ENCODE measurements around the gene ZMYM4.
"Not testable (repeated sequence)": the region's sequence is repeated elsewhere in the genome, so short reads cannot be mapped to it uniquely, and the experiment has no call there.

ZMYM4 gene

DNA sequence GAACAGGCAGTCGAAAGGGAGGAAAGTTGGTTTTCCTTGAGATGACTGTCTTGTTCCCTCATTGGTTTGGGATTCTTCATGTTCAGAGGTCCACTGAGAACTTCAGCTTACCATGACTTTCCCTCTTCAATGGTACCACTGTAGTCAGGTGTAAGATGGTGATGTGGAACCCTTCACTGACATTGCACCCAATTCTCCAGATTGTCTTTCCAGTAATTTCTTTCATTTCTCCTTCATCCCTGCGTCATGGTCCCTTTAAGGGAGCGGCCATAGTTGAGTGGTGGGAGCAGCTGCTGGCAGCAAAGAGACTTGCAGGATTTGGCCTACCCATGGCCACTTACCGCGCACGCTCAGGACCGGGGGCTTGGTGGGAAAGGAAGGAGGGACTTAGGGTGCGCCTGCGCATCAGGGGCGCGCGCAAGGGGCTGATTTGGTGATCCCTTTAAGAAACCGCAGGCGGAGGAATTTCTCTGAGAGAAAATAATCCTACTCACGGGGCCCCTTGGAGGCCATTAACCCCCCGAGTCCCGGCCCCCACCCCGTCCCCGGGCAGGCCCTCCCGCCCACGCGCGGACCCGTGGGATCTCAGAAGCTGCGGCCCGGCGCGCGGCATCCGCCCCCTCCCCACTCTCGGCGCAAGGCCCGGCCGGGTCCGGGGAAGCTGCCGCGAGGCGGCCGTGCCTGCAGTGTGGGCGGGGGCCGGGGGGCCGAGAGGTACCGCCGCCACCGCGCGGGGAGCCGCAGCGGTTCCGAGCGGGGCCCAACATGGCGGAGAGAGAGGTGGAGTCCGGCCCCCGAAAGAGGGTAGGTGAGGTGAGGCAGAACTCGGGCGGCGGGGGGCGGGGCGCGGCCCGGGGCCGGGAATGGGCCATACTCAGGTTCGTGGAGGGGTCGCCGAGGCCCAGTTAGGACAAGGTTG lies at the start of gene ZMYM4:
Gene ZMYM4, plus strand, starts transcription at position 428 of the 919 bp plus-strand sequence. Its CDS starts 338 bp downstream, at position 766.
- H3K4me3 ChIP-seq (ENCODE audit: low read depth, low read length): peak within 1 kb of the TSS; percentile 93
- H3K27me3 ChIP-seq (ENCODE audit: control insufficient read depth, insufficient read depth, low read length): no peaks in the 10 kb centered on the region
- no peaks in the 10 kb centered on the region for H3K9me3 ChIP-seq (ENCODE audit: control insufficient read depth, insufficient read depth, low read depth, low read length)
- H3K27ac ChIP-seq (ENCODE audit: low read depth, low read length): peak within 1 kb of the TSS; percentile 97
- H3K4me1 ChIP-seq (ENCODE audit: control insufficient read depth, insufficient read depth, low read length): peaks cover 15% of the 10 kb centered on the region; the same call in 1 of the 2 replicates
- H3K9ac ChIP-seq (ENCODE audit: low read length): peak within 1 kb of the TSS; percentile 86
- H3K36me3 ChIP-seq (ENCODE audit: control insufficient read depth, insufficient read depth, low read length): peaks cover 4% of the 10 kb centered on the region; the same call in 1 of the 2 replicates

DNA sequence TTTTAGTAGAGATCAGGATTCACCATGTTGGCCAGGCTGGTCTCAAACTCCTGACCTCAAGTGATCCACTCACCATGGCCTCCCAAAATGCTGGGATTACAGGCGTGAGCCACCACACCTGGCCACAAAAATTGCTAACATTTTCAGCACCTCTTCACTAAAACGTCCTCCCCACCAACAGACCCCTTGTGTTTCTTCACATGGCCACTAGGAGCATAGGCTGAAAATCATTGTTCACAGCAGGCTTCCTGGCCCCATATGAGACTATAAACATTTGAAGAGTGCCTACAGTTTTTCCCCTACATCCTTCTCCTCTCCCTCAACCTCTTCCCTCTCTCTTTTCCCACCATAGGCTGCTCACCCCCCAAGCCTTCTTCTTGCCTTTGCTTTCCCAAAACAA lies 47.5 kb upstream of the ZMYM4 start:
- Histone ChIP-seq H3K4me3 (ENCODE audit: low read depth, low read length) (no peak overlapping the region), H3K27me3 (ENCODE audit: control insufficient read depth, insufficient read depth, low read length) (no peaks in the 10 kb centered on the region), H3K4me1 (ENCODE audit: control insufficient read depth, insufficient read depth, low read length) (peaks cover 23% of the 10 kb centered on the region), H3K27ac (ENCODE audit: low read depth, low read length) (no peak overlapping the region), H3K9me3 (ENCODE audit: control insufficient read depth, insufficient read depth, low read depth, low read length) (no peaks in the 10 kb centered on the region), H3K9ac (ENCODE audit: low read length) (no peak overlapping the region), H3K36me3 (ENCODE audit: control insufficient read depth, insufficient read depth, low read length) (no peaks in the 10 kb centered on the region)

DNA sequence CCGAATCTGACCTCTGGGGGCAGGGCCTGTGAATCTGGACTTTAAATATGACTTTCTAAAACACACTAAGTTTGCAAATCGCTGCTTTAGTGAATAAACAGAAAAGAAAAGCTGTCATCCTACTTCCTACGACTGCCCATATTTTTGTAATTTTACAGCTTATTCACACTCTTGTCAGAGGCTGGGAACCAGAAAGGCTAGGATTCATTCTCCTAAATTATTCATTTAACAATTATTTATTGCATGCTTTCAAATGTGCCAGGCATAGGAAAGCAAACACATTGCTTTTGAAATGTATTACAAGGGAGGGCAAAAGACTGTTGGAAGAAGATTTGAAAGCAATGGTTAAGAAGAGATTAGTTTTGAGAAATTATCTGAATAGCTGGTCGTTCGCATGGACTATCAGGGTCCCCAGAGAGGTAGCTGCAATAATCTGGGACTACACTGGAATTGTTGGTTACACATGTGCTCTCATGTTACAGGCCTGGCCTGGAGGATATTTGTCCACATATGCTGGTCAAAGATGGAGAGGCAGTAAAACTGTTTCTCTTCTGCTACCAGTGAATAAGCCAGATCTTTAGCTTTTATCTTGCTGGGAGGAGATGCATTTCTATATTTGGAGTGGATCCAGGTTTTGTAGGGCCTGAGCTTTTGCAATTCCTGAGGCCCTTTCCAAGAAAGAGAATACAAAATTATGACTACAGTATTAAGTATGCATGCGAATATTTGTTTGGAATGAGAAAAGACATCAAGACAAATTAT lies 46.0 kb upstream of the ZMYM4 start:
- peaks cover 23% of the 10 kb centered on the region for H3K4me1 ChIP-seq (ENCODE audit: control insufficient read depth, insufficient read depth, low read length)
- H3K27ac ChIP-seq (ENCODE audit: low read depth, low read length): no peak overlapping the region
- no peaks in the 10 kb centered on the region for H3K9me3 ChIP-seq (ENCODE audit: control insufficient read depth, insufficient read depth, low read depth, low read length)
- no peak overlapping the region for H3K4me3 ChIP-seq (ENCODE audit: low read depth, low read length)
- H3K9ac ChIP-seq (ENCODE audit: low read length): no peak overlapping the region
- no peaks in the 10 kb centered on the region for H3K27me3 ChIP-seq (ENCODE audit: control insufficient read depth, insufficient read depth, low read length)
- H3K36me3 ChIP-seq (ENCODE audit: control insufficient read depth, insufficient read depth, low read length): no peaks in the 10 kb centered on the region

DNA sequence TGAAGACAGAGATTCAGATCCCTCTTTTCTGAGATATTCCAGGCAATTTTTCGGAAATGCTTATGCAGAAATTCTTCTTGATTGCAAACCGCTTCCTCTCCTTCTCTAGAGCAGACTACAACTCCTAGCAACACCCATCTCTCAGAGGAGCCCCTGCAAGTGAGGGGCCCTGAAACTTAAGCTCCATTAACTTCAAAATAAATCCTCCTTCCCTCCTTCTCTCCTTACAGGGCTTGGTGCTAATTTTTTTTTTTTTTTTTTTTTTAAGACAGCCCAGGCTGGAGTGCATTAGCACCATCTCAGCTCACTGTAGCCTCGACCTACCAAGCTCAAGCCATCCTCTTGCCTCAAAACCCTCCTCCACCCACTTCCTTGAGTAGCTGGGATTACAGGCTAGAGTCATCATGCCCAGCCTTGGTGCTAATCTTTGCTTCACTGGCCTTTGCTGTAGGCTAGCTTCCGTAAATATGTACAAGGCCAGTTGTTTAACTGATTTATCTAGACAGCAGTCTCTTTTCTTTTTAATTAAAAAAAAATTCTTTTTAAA lies 45.4 kb upstream of the ZMYM4 start:
- no peaks in the 10 kb centered on the region for H3K27me3 ChIP-seq (ENCODE audit: control insufficient read depth, insufficient read depth, low read length)
- no peak overlapping the region for H3K4me3 ChIP-seq (ENCODE audit: low read depth, low read length)
- H3K9ac ChIP-seq (ENCODE audit: low read length): no peak overlapping the region
- no peaks in the 10 kb centered on the region for H3K9me3 ChIP-seq (ENCODE audit: control insufficient read depth, insufficient read depth, low read depth, low read length)
- no peaks in the 10 kb centered on the region for H3K36me3 ChIP-seq (ENCODE audit: control insufficient read depth, insufficient read depth, low read length)
- H3K4me1 ChIP-seq (ENCODE audit: control insufficient read depth, insufficient read depth, low read length): peaks cover 23% of the 10 kb centered on the region
- H3K27ac ChIP-seq (ENCODE audit: low read depth, low read length): no peak overlapping the region

DNA sequence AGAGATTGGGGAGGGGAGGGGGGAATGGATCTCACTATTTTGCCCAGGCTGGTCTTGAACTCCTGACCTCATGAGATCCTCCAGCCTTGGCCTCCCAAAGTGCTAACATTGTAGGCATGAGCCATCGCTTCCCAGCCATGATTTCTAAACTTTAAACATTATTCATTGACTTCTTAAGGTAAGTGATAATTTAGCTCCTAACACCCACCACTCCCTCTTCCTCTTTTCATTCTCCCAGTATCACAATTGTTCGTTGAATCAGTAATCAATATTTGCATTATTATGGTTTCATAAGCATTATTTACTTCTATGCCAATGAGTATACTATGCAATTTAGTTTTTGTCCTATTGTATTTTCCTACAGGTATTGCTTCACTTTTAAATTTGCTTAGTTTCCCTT lies 42.0 kb upstream of the ZMYM4 start:
- Histone ChIP-seq H3K36me3 (ENCODE audit: control insufficient read depth, insufficient read depth, low read length) (no peaks in the 10 kb centered on the region), H3K9ac (ENCODE audit: low read length) (no peak overlapping the region), H3K4me3 (ENCODE audit: low read depth, low read length) (no peak overlapping the region), H3K4me1 (ENCODE audit: control insufficient read depth, insufficient read depth, low read length) (peaks cover 10% of the 10 kb centered on the region), H3K27ac (ENCODE audit: low read depth, low read length) (no peak overlapping the region), H3K9me3 (ENCODE audit: control insufficient read depth, insufficient read depth, low read depth, low read length) (no peaks in the 10 kb centered on the region), H3K27me3 (ENCODE audit: control insufficient read depth, insufficient read depth, low read length) (no peaks in the 10 kb centered on the region)

DNA sequence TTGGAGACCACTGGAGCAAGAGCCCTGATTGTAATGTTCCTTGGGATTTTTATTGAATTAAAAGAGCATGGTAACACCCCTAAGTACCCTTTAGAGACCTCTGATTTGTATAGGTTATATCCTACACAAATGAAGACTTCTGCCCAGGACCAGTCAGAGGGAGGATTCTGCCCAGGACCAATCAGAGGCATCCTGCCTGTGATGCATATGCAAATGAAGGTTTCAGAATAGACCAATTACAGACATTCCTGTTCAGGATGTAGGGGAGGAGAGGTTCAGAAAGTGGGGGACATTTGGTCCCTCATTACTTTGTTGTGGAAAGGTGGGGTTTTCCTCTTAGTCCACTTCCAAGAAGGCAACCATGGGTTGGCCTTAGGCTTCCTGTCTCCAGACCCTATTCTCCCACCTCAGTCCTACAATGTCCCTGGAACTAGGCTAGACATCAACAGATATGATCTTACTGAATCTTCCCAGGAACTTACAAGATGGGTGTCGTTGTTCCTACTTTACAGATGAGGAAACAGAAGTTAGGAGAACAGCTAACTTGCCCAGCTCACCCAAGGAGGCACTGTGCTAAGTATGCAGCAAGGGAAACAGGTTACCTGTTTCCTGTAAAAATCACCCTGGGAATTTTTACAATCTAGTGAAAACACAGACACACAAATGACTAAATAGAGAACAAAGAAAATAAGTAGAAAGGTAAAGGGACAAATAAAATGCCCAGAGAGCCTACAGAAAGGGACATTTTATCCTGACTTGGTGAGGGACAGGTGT lies 38.7 kb upstream of the ZMYM4 start:
- H3K9me3 ChIP-seq (ENCODE audit: control insufficient read depth, insufficient read depth, low read depth, low read length): no peaks in the 10 kb centered on the region
- no peak overlapping the region for H3K4me3 ChIP-seq (ENCODE audit: low read depth, low read length)
- H3K27ac ChIP-seq (ENCODE audit: low read depth, low read length): no peak overlapping the region
- no peak overlapping the region for H3K9ac ChIP-seq (ENCODE audit: low read length)
- no peaks in the 10 kb centered on the region for H3K4me1 ChIP-seq (ENCODE audit: control insufficient read depth, insufficient read depth, low read length)
- no peaks in the 10 kb centered on the region for H3K36me3 ChIP-seq (ENCODE audit: control insufficient read depth, insufficient read depth, low read length)
- H3K27me3 ChIP-seq (ENCODE audit: control insufficient read depth, insufficient read depth, low read length): no peaks in the 10 kb centered on the region

DNA sequence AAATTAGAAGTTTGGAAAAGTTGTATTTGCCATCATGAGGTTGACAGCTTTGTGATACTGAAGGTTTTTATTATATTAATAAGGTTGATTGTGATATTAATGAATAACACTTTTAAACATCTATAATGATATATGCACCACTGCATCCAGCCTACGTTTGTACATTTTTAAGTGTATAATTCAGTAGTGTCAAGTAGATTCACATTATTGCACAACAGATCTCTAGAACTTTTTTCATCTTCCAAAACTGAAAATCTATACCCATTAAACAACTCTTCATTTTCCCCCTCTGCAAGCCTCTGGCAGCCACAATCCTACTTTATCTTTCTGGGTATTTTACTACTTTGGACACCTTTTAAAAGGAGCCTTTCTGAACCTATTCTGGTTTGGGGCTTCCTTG lies 37.2 kb upstream of the ZMYM4 start:
- H3K36me3 ChIP-seq (ENCODE audit: control insufficient read depth, insufficient read depth, low read length): no peaks in the 10 kb centered on the region

DNA sequence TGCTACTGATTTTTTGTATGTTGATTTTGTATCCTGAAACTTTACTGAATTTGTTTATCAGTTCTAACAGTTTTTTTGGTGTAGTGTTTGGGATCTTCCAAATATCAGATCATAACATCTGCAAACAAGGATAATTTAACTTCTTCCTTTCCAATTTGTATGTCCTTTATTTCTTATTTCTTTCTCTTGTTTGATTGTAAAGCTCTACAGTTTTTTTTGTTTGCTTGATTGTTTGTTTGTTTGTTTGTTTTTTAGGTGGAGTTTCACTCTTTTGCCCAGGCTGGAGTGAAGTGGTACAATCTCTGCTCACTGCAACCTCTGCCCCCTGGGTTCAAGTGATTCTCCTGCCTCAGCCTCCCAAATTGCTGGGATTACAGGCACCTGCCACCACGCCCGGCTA lies 31.7 kb upstream of the ZMYM4 start:
- H3K4me3 ChIP-seq (ENCODE audit: low read depth, low read length); H3K27me3 ChIP-seq (ENCODE audit: control insufficient read depth, insufficient read depth, low read length); H3K9ac ChIP-seq (ENCODE audit: low read length); H3K27ac ChIP-seq (ENCODE audit: low read depth, low read length); H3K9me3 ChIP-seq (ENCODE audit: control insufficient read depth, insufficient read depth, low read depth, low read length); H3K36me3 ChIP-seq (ENCODE audit: control insufficient read depth, insufficient read depth, low read length); H3K4me1 ChIP-seq (ENCODE audit: control insufficient read depth, insufficient read depth, low read length): not testable (repeated sequence)

More for the DNA sequence above, 37.2 kb upstream of the ZMYM4 start:
- Histone ChIP-seq H3K4me1 (ENCODE audit: control insufficient read depth, insufficient read depth, low read length) (no peaks in the 10 kb centered on the region), H3K27me3 (ENCODE audit: control insufficient read depth, insufficient read depth, low read length) (no peaks in the 10 kb centered on the region), H3K27ac (ENCODE audit: low read depth, low read length) (no peak overlapping the region), H3K9me3 (ENCODE audit: control insufficient read depth, insufficient read depth, low read depth, low read length) (no peaks in the 10 kb centered on the region), H3K4me3 (ENCODE audit: low read depth, low read length) (no peak overlapping the region), H3K9ac (ENCODE audit: low read length) (no peak overlapping the region)

DNA sequence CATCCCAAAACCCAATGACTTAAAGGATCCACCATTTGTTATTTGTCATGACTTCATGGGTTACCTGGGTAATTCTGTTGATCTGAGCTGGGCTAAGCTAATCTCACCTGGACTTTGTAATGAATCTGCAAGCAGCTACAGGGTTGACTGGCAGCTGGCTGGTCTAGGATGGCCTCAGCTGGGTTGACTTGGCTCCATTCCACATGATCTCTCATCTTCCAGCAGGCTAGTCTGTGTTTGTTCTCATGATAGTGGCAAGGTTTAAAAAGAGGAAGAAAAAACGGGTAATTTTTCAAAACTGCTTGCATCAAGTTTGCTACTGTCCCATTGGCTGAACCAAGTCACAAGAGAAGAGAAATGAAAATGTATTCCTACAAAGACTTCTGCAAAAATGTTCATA lies 24.8 kb upstream of the ZMYM4 start:
- H3K36me3 ChIP-seq (ENCODE audit: control insufficient read depth, insufficient read depth, low read length): no peaks in the 10 kb centered on the region
- no peaks in the 10 kb centered on the region for H3K9me3 ChIP-seq (ENCODE audit: control insufficient read depth, insufficient read depth, low read depth, low read length)
- H3K27ac ChIP-seq (ENCODE audit: low read depth, low read length): no peak overlapping the region
- H3K27me3 ChIP-seq (ENCODE audit: control insufficient read depth, insufficient read depth, low read length): no peaks in the 10 kb centered on the region
- no peak overlapping the region for H3K4me3 ChIP-seq (ENCODE audit: low read depth, low read length)
- H3K4me1 ChIP-seq (ENCODE audit: control insufficient read depth, insufficient read depth, low read length): no peaks in the 10 kb centered on the region
- no peak overlapping the region for H3K9ac ChIP-seq (ENCODE audit: low read length)

DNA sequence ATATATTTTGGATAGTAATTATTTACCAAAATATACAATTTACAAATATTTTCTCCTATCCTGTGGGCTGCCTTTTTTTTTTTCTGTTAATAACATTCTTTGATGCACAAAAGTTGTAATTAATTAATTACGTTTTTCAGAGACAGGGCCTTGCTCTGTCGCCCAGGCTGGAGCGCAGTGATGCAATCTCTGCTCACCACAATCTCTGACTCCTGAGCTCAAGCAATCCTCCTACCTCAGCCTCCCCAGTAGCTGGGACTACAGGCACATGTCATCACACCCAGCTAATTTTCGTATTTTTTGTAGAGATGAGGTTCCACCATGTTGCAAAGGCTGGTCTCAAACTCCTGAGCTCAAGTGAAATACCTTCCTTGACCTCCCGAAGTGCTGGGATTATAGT lies 21.3 kb upstream of the ZMYM4 start:
- no peak overlapping the region for H3K27ac ChIP-seq (ENCODE audit: low read depth, low read length)
- no peak overlapping the region for H3K4me3 ChIP-seq (ENCODE audit: low read depth, low read length)
- H3K27me3 ChIP-seq (ENCODE audit: control insufficient read depth, insufficient read depth, low read length): no peaks in the 10 kb centered on the region
- H3K36me3 ChIP-seq (ENCODE audit: control insufficient read depth, insufficient read depth, low read length): no peaks in the 10 kb centered on the region
- no peaks in the 10 kb centered on the region for H3K9me3 ChIP-seq (ENCODE audit: control insufficient read depth, insufficient read depth, low read depth, low read length)
- no peak overlapping the region for H3K9ac ChIP-seq (ENCODE audit: low read length)
- H3K4me1 ChIP-seq (ENCODE audit: control insufficient read depth, insufficient read depth, low read length): no peaks in the 10 kb centered on the region
